ENCODE measurements around the gene BICRA. TPM values are rescaled to one million over a fixed set of nuclear protein-coding genes. Genes with fewer than 3 reads are reported as not detected.

BICRA gene
- total and polyA plus RNA-seq, 9 of the 15 experiments (the other 6 are each of a cell fraction or from before 2014, with no cell fraction given), result 0.01 to 8.8 (median 1.2) TPM

DNA sequence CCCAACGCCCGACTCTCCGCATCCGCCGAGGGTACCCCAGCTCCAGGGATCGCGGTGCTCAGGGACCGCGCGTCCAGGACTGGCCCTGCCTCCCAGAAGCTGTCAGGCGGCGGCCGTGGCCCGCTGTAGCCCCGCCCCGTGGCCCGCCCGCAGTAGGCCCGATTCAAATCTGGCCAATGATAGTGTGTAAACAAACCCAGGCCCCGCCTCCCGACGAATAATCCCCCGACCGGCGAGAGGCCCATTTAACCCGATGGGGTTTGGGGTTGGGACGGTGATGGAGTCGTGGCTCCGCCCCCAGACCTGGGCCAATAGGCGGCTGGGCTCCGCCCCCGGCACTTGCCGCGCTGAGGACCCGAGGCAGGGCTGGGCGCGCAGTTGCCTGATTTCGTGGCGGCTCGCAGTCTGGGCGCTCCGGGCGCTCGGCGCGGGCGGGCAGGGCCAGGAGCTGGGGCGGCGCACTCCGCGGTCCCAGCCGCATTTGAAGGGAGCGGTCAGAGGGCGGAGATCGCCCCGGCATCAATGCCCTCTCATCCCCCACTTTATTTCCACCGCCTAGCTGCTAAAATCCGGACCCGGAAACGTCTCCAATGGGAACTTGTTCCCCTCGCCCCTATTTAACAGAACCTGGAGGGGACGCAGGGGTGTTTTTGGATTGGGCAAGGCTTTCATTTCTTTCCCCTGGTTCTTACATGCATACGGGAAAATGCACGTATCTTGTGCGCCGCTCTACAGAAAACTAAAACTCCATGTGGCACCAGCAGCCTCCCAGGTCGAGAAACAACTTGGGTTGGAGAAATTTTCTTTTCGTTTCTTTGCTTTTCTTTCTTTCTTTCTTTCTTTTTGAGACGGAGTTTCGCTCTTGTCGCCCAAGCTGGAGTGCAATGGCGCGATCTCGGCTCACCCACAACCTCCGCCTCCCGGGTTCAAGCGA is 8.4 kb upstream of the BICRA start (continued):
- TF ChIP-seq, protein P1, sequence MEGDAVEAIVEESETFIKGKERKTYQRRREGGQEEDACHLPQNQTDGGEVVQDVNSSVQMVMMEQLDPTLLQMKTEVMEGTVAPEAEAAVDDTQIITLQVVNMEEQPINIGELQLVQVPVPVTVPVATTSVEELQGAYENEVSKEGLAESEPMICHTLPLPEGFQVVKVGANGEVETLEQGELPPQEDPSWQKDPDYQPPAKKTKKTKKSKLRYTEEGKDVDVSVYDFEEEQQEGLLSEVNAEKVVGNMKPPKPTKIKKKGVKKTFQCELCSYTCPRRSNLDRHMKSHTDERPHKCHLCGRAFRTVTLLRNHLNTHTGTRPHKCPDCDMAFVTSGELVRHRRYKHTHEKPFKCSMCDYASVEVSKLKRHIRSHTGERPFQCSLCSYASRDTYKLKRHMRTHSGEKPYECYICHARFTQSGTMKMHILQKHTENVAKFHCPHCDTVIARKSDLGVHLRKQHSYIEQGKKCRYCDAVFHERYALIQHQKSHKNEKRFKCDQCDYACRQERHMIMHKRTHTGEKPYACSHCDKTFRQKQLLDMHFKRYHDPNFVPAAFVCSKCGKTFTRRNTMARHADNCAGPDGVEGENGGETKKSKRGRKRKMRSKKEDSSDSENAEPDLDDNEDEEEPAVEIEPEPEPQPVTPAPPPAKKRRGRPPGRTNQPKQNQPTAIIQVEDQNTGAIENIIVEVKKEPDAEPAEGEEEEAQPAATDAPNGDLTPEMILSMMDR (IDR thresholded peaks at IDR 0.05 in 2 of 3, conservative IDR thresholded peaks at IDR 0.05 in 1 of 3; ENCODE audit: insufficient read depth in 2 of 3, low read depth in 1 of 3, low read length in 3 of 3), result no peak; a peak in 1 of 6 replicates
- TF ChIP-seq MED1 (CRISPR knock-in tag; IDR thresholded peaks at IDR 0.05; ENCODE audit: borderline replicate concordance) (no peak), ZFP30 (CRISPR knock-in tag; IDR thresholded peaks at IDR 0.05; ENCODE audit: borderline replicate concordance) (no peak), PHTF2 (CRISPR knock-in tag; IDR thresholded peaks at IDR 0.05) (no peak), SAFB (IDR thresholded peaks at IDR 0.05; ENCODE audit: borderline replicate concordance, low read depth, low read length) (no peak), BDP1 (IDR thresholded peaks at IDR 0.05; ENCODE audit: insufficient read depth, insufficient read length) (no peak), NRF1 (conservative IDR thresholded peaks at IDR 0.05 in 1 of 2, IDR thresholded peaks at IDR 0.05 in 1 of 2) (peak; percentile 86 to 88), STAT5A (IDR thresholded peaks at IDR 0.05; ENCODE audit: borderline replicate concordance, low read length) (no peak), HMG20B (CRISPR knock-in tag; IDR thresholded peaks at IDR 0.05) (no peak), SOX6 (IDR thresholded peaks at IDR 0.05) (0 out of 2 replicates have a peak, but pooled peaks have one; percentile 39), RBM22 (IDR thresholded peaks at IDR 0.05; ENCODE audit: low read depth, low read length, poor library complexity, severe bottlenecking) (no peak)
- TF ChIP-seq, protein P2, sequence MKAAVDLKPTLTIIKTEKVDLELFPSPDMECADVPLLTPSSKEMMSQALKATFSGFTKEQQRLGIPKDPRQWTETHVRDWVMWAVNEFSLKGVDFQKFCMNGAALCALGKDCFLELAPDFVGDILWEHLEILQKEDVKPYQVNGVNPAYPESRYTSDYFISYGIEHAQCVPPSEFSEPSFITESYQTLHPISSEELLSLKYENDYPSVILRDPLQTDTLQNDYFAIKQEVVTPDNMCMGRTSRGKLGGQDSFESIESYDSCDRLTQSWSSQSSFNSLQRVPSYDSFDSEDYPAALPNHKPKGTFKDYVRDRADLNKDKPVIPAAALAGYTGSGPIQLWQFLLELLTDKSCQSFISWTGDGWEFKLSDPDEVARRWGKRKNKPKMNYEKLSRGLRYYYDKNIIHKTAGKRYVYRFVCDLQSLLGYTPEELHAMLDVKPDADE (conservative IDR thresholded peaks at IDR 0.05; ENCODE audit: control insufficient read depth, low read depth, low read length), result peak; percentile 98
- TF ChIP-seq, protein P3, sequence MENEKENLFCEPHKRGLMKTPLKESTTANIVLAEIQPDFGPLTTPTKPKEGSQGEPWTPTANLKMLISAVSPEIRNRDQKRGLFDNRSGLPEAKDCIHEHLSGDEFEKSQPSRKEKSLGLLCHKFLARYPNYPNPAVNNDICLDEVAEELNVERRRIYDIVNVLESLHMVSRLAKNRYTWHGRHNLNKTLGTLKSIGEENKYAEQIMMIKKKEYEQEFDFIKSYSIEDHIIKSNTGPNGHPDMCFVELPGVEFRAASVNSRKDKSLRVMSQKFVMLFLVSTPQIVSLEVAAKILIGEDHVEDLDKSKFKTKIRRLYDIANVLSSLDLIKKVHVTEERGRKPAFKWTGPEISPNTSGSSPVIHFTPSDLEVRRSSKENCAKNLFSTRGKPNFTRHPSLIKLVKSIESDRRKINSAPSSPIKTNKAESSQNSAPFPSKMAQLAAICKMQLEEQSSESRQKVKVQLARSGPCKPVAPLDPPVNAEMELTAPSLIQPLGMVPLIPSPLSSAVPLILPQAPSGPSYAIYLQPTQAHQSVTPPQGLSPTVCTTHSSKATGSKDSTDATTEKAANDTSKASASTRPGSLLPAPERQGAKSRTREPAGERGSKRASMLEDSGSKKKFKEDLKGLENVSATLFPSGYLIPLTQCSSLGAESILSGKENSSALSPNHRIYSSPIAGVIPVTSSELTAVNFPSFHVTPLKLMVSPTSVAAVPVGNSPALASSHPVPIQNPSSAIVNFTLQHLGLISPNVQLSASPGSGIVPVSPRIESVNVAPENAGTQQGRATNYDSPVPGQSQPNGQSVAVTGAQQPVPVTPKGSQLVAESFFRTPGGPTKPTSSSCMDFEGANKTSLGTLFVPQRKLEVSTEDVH (IDR thresholded peaks at IDR 0.05; ENCODE audit: low read depth, partially characterized antibody), result no peak
- TF ChIP-seq, protein P4, sequence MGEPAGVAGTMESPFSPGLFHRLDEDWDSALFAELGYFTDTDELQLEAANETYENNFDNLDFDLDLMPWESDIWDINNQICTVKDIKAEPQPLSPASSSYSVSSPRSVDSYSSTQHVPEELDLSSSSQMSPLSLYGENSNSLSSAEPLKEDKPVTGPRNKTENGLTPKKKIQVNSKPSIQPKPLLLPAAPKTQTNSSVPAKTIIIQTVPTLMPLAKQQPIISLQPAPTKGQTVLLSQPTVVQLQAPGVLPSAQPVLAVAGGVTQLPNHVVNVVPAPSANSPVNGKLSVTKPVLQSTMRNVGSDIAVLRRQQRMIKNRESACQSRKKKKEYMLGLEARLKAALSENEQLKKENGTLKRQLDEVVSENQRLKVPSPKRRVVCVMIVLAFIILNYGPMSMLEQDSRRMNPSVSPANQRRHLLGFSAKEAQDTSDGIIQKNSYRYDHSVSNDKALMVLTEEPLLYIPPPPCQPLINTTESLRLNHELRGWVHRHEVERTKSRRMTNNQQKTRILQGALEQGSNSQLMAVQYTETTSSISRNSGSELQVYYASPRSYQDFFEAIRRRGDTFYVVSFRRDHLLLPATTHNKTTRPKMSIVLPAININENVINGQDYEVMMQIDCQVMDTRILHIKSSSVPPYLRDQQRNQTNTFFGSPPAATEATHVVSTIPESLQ (CRISPR knock-in tag; IDR thresholded peaks at IDR 0.05), result no peak
- TF ChIP-seq, protein P5, sequence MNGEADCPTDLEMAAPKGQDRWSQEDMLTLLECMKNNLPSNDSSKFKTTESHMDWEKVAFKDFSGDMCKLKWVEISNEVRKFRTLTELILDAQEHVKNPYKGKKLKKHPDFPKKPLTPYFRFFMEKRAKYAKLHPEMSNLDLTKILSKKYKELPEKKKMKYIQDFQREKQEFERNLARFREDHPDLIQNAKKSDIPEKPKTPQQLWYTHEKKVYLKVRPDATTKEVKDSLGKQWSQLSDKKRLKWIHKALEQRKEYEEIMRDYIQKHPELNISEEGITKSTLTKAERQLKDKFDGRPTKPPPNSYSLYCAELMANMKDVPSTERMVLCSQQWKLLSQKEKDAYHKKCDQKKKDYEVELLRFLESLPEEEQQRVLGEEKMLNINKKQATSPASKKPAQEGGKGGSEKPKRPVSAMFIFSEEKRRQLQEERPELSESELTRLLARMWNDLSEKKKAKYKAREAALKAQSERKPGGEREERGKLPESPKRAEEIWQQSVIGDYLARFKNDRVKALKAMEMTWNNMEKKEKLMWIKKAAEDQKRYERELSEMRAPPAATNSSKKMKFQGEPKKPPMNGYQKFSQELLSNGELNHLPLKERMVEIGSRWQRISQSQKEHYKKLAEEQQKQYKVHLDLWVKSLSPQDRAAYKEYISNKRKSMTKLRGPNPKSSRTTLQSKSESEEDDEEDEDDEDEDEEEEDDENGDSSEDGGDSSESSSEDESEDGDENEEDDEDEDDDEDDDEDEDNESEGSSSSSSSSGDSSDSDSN (IDR thresholded peaks at IDR 0.05; ENCODE audit: borderline replicate concordance in 1 of 2, low read depth in 2 of 2, low read length in 2 of 2), result peak in 1 of 2 experiments; percentile 77; a peak in 1 of 4 replicates

All from K562 (cell line).